B cell (primary cell): ENCODE measurements around the gene GLG1. TPM values are rescaled to one million over a fixed set of nuclear protein-coding genes. Genes with fewer than 3 reads are reported as not detected.

ENCODE experiments used
- ATAC-seq: fragments of 200-7000 bp; cut with Tn5 transposase; one replicate; pipeline ENCODE4 v1.10.0; 2021; ENCODE audit warnings: low read depth, mild to moderate bottlenecking, moderate number of reproducible peaks, moderate library complexity
- CTCF ChIA-PET: fragments of 350-600 bp; sonication (Branson Sonifier 250); formaldehyde crosslinking; loops from one replicate; lab custom pipeline; 2021; ENCODE audit warnings: antibody characterized with exemption, inconsistent platforms; lab: Charles Lee
- POLR2A ChIA-PET: fragments of 350-600 bp; sonication (Branson Sonifier 250); formaldehyde crosslinking; loops from one replicate; lab custom pipeline; 2021; ENCODE audit warnings: antibody characterized with exemption; lab: Charles Lee
- DNase-seq: peaks from one replicate; pipeline ENCODE4 v3.0.0; 2013
- H2AFZ ChIP-seq: 2 replicates; pipeline ENCODE4 v1.6.1; 2012; ENCODE audit warnings: mild to moderate bottlenecking, low read depth, low read length; ENCODE audit not compliant: insufficient read depth, poor library complexity, severe bottlenecking
- H3K27ac ChIP-seq, 2 donors: 1 replicate in 1 of 2; 2 replicates in 1 of 2; pipeline ENCODE4 v1.5.1; 2012 to 2013; ENCODE audit warnings: low read length in 2 of 2, mild to moderate bottlenecking in 2 of 2, moderate library complexity in 1 of 2
- H3K27me3 ChIP-seq, 4 experiments: fragments of 200-600 bp in 1 of 4; sonication (generic) in 1 of 4; replicated peaks in 1 of 4; 1 replicate in 2 of 4; 2 replicates in 2 of 4; pipeline versions ENCODE4 v1.6.1 to v1.7.0; 2013 to 2016; ENCODE audit warnings: low read length in 3 of 4, mild to moderate bottlenecking in 2 of 4, mixed read lengths in 1 of 4, moderate library complexity in 1 of 4; ENCODE audit not compliant: insufficient read depth in 4 of 4, control insufficient read depth in 3 of 4; ENCODE audit errors: control extremely low read depth in 1 of 4
- H3K36me3 ChIP-seq, 2 experiments: replicated peaks in 1 of 2; 1 replicate in 1 of 2; 2 replicates in 1 of 2; pipeline versions ENCODE4 v1.6.1 to v1.7.1; 2013; ENCODE audit warnings: low read length in 1 of 2; ENCODE audit not compliant: insufficient read depth in 2 of 2, control insufficient read depth in 1 of 2; ENCODE audit errors: control extremely low read depth in 1 of 2, extremely low read depth in 1 of 2
- H3K4me1 ChIP-seq, 2 donors: fragments of 200-600 bp in 1 of 2; sonication (generic) in 1 of 2; 1 replicate in 1 of 2; 2 replicates in 1 of 2; pipeline versions ENCODE4 v1.5.1 to v1.6.1; 2013 to 2017; ENCODE audit warnings: low read length in 2 of 2; ENCODE audit not compliant: control insufficient read depth in 2 of 2, insufficient read depth in 2 of 2
- H3K4me2 ChIP-seq: replicated peaks from 2 replicates; pipeline ENCODE3; 2012; ENCODE audit warnings: mild to moderate bottlenecking, low read depth, low read length; ENCODE audit not compliant: poor library complexity, severe bottlenecking
- H3K4me3 ChIP-seq, 5 experiments: fragments of 200-600 bp in 1 of 5; sonication (generic) in 1 of 5; 1 replicate in 3 of 5; 2 replicates in 2 of 5; pipeline versions ENCODE4 v1.5.1 to v1.7.0; 2011 to 2016; ENCODE audit warnings: low read length in 4 of 5, mild to moderate bottlenecking in 4 of 5, low read depth in 2 of 5, control low read depth in 1 of 5, moderate library complexity in 1 of 5; ENCODE audit not compliant: insufficient read depth in 1 of 5; ENCODE audit errors: control extremely low read depth in 1 of 5, extremely low read depth in 1 of 5
- H3K79me2 ChIP-seq: fragments of 200-600 bp; sonication (generic); one replicate; pipeline ENCODE4 v1.6.0; 2016; ENCODE audit warnings: low read length; ENCODE audit not compliant: control insufficient read depth, insufficient read depth
- H3K9ac ChIP-seq: fragments of 200-600 bp; sonication (generic); 2 replicates; pipeline ENCODE4 v1.6.1; 2017; ENCODE audit warnings: mild to moderate bottlenecking, low read length, moderate library complexity
- H3K9me3 ChIP-seq, 3 donors: one replicate each; pipeline versions ENCODE4 v1.6.1 to v1.7.1; 2013; ENCODE audit warnings: low read length in 2 of 3; ENCODE audit not compliant: control insufficient read depth in 2 of 3, insufficient read depth in 1 of 3; ENCODE audit errors: control extremely low read depth in 1 of 3
- H4K20me1 ChIP-seq: 2 replicates; pipeline ENCODE4 v1.6.0; 2012; ENCODE audit warnings: mild to moderate bottlenecking, low read length; ENCODE audit not compliant: insufficient read depth, control insufficient read depth, poor library complexity, severe bottlenecking
- H3K27ac Mint-ChIP-seq: one replicate; pipeline ENCODE4 v1.8.0; 2021; ENCODE audit warnings: mixed read lengths
- H3K27me3 Mint-ChIP-seq: one replicate; pipeline ENCODE4 v1.8.0; 2021; ENCODE audit warnings: mixed read lengths
- H3K4me1 Mint-ChIP-seq: one replicate; pipeline ENCODE4 v1.8.0; 2021; ENCODE audit warnings: mixed read lengths
- H3K4me3 Mint-ChIP-seq: one replicate; pipeline ENCODE4 v1.8.0; 2021; ENCODE audit warnings: mixed read lengths
- H3K9me3 Mint-ChIP-seq: one replicate; pipeline ENCODE4 v1.8.0; 2022; ENCODE audit warnings: mixed read lengths; ENCODE audit not compliant: insufficient read depth
- CTCF ChIP-seq: fragments of 200-600 bp; IDR thresholded peaks from one replicate; pipeline ENCODE4 v1.8.0; 2022; ENCODE audit warnings: antibody characterized with exemption, mild to moderate bottlenecking
- EZH2 ChIP-seq: IDR thresholded peaks from 2 replicates; pipeline ENCODE4 v1.6.1; 2012; ENCODE audit warnings: borderline replicate concordance, low read depth, mild to moderate bottlenecking, moderate library complexity, low read length; ENCODE audit not compliant: insufficient read depth, poor library complexity, severe bottlenecking
- WGBS: methylation state at CpG from one replicate; pipeline ENCODE4 v1.1.5; 2013; ENCODE audit warnings: missing lambda C conversion rate; ENCODE audit not compliant: insufficient coverage; 5-methylcytosine and 5-hydroxymethylcytosine counted together
- intact Hi-C: fragments of 100-400 bp; cut with micrococcal nuclease; formaldehyde crosslinking; loops from one replicate; pipeline ENCODE4 v1.10.0; 2022
- polyA plus RNA-seq: library from polyadenylated mRNA; depleted of rRNA; stranded (reverse); fragments of >200 nt; gene quantifications from 2 replicates; pipeline ENCODE4 v1.2.3, GENCODE V29; 2012
- total RNA-seq, 2 donors: library from RNA; stranded (reverse); fragments of 120-200 nt in 1 of 2; gene quantifications; 1 replicate in 1 of 2; 2 replicates in 1 of 2; pipeline versions ENCODE4 v1.2.3 to v1.2.4, GENCODE V29; 2013 to 2022

The GLG1 gene
- total and polyA plus RNA-seq, 2 donors (not counting 1 experiment from before 2014, with no cell fraction given) = 28.3 to 114 TPM

GRCh38 chr16:74568961-74569631 is 37.8 kb downstream of the GLG1 start:
- H3K27ac ChIP-seq = no peak overlapping the region
- no peak overlapping the region for H3K4me3 Mint-ChIP-seq
- ATAC-seq (no peak), DNase-seq (no peak)
- H3K4me3 ChIP-seq = no peak overlapping the region
- H3K4me1 Mint-ChIP-seq = peaks cover 56% of the 10 kb centered on the region
- H3K9me3 Mint-ChIP-seq = no peaks in the 10 kb centered on the region
- peaks cover 100% of the 10 kb centered on the region for H3K79me2 ChIP-seq
- H3K36me3 ChIP-seq = peaks cover 0 to 4% of the 10 kb centered on the region in 2 experiments
- H3K27me3 Mint-ChIP-seq = no peaks in the 10 kb centered on the region
- TF ChIP-seq CTCF (no peak), EZH2 (no peak)
- no peak overlapping the region for H3K4me2 ChIP-seq
- WGBS = 97% methylated on average over 2 of the region's 5 CpGs
- intact Hi-C loops = no loop called here
- CTCF ChIA-PET = no interaction called here
- peaks cover 0 to 3% of the 10 kb centered on the region in 2 donors for H3K4me1 ChIP-seq
- H3K27me3 ChIP-seq = no peaks in the 10 kb centered on the region
- peaks cover 93% of the 10 kb centered on the region for H4K20me1 ChIP-seq
- H3K9ac ChIP-seq = no peak overlapping the region
- POLR2A ChIA-PET = no interaction called here
- H2AFZ ChIP-seq = no peak overlapping the region
- H3K27ac Mint-ChIP-seq = no peak overlapping the region
- H3K9me3 ChIP-seq = no peaks in the 10 kb centered on the region

GRCh38 chr16:74567901-74568300 is 39.0 kb downstream of the GLG1 start:
- intact Hi-C loops = no loop called here
- ChIA-PET CTCF (no interaction called here), POLR2A (no interaction called here)

More at GRCh38 chr16:74567901-74568300, 39.0 kb downstream of the GLG1 start:
- Histone ChIP-seq H3K79me2 (peaks cover 100% of the 10 kb centered on the region), H3K4me2 (no peak overlapping the region), H3K4me1 (no peaks in the 10 kb centered on the region), H3K36me3 (peaks cover 2 to 4% of the 10 kb centered on the region in 2 experiments), H3K4me3 (no peak overlapping the region), H3K9ac (no peak overlapping the region), H3K27me3 (no peaks in the 10 kb centered on the region), H4K20me1 (peaks cover 94% of the 10 kb centered on the region), H3K9me3 (no peaks in the 10 kb centered on the region), H2AFZ (no peak overlapping the region), H3K27ac (no peak overlapping the region)
- H3K9me3 Mint-ChIP-seq = no peaks in the 10 kb centered on the region
- ATAC-seq (no peak), DNase-seq (no peak)
- WGBS = 95% methylated on average over 2 of the region's 2 CpGs
- no peak overlapping the region for H3K27ac Mint-ChIP-seq
- H3K27me3 Mint-ChIP-seq = no peaks in the 10 kb centered on the region
- TF ChIP-seq EZH2 = no peak
- no peak for TF ChIP-seq CTCF
- no peak overlapping the region for H3K4me3 Mint-ChIP-seq
- peaks cover 56% of the 10 kb centered on the region for H3K4me1 Mint-ChIP-seq
